Left ventricle myocardium inferior (tissue), 1 donor: ENCODE results near the gene CLIC6. TPM values are rescaled to one million over a fixed set of nuclear protein-coding genes. Genes with fewer than 3 reads are reported as not detected.

ENCODE experiments used
- DNase-seq: peaks from one replicate; pipeline ENCODE4 v3.0.0-alpha.2; 2020
- H3K27ac ChIP-seq: fragments of 200-600 bp; replicated peaks from 2 replicates; pipeline ENCODE4 v1.8.0; 2021
- H3K27me3 ChIP-seq: fragments of 200-600 bp; 2 replicates; pipeline ENCODE4 v1.8.0; 2021; ENCODE audit warnings: low read depth
- H3K36me3 ChIP-seq: fragments of 200-600 bp; 2 replicates; pipeline ENCODE4 v1.8.0; 2021
- H3K4me1 ChIP-seq: fragments of 200-600 bp; 2 replicates; pipeline ENCODE4 v1.8.0; 2021
- H3K4me3 ChIP-seq: fragments of 200-600 bp; 2 replicates; pipeline ENCODE4 v1.8.0; 2021; ENCODE audit warnings: mild to moderate bottlenecking, moderate library complexity
- H3K9me3 ChIP-seq: fragments of 200-600 bp; replicated peaks from 2 replicates; pipeline ENCODE4 v1.8.0; 2021
- intact Hi-C: fragments of 100-400 bp; cut with micrococcal nuclease; formaldehyde crosslinking; loops from one replicate; pipeline ENCODE4 v1.11.0; 2022
- total RNA-seq: library from RNA; stranded (reverse); fragmentation: NEBNext Ultra II Directional; extraction: Animal tissue kit (Norgen Biotek cat#: 25700); gene quantifications from one replicate; pipeline ENCODE4 v1.2.1, GENCODE V29; 2021
- TF ChIP-seq, protein P1 (sequence below): fragments of 200-600 bp; IDR thresholded peaks from 2 replicates; pipeline ENCODE4 v1.8.0; 2021; ENCODE audit warnings: antibody characterized with exemption, mild to moderate bottlenecking, borderline replicate concordance
- donor health status: DM: no; HTN: yes; CAD: no; lungs with severe emphysema.

CLIC6 gene
- total RNA-seq, 1 donor from 2014 or later = 11.2 TPM

DNA sequence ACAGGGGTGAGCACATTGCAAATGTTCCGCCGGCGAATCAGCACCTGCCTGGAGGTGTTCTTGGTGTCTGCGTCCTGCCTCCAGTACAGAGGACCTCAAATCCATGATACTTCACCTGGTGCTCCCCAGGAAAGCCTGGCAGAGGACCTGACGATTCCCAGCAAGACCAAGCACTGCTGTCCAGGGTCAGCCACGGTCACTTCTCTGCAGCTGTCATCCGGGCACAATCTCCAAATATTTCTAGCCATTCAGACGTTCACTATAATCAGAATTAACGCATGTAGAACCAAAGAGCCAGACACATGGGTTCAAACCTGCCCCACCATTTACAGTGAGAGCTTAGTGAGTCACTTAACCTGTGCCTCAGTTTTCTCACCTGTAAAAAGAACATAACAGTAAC is 74.5 kb downstream of the CLIC6 start:
- no peaks in the 10 kb centered on the region for H3K36me3 ChIP-seq
- H3K27ac ChIP-seq = no peak overlapping the region
- no peak overlapping the region for H3K4me3 ChIP-seq
- no peak for DNase-seq
- H3K27me3 ChIP-seq = peaks cover 57% of the 10 kb centered on the region
- TF ChIP-seq, protein P1, sequence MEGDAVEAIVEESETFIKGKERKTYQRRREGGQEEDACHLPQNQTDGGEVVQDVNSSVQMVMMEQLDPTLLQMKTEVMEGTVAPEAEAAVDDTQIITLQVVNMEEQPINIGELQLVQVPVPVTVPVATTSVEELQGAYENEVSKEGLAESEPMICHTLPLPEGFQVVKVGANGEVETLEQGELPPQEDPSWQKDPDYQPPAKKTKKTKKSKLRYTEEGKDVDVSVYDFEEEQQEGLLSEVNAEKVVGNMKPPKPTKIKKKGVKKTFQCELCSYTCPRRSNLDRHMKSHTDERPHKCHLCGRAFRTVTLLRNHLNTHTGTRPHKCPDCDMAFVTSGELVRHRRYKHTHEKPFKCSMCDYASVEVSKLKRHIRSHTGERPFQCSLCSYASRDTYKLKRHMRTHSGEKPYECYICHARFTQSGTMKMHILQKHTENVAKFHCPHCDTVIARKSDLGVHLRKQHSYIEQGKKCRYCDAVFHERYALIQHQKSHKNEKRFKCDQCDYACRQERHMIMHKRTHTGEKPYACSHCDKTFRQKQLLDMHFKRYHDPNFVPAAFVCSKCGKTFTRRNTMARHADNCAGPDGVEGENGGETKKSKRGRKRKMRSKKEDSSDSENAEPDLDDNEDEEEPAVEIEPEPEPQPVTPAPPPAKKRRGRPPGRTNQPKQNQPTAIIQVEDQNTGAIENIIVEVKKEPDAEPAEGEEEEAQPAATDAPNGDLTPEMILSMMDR = no peak
- H3K9me3 ChIP-seq = no peaks in the 10 kb centered on the region
- intact Hi-C loops = no loop called here
- peaks cover 8% of the 10 kb centered on the region for H3K4me1 ChIP-seq

DNA sequence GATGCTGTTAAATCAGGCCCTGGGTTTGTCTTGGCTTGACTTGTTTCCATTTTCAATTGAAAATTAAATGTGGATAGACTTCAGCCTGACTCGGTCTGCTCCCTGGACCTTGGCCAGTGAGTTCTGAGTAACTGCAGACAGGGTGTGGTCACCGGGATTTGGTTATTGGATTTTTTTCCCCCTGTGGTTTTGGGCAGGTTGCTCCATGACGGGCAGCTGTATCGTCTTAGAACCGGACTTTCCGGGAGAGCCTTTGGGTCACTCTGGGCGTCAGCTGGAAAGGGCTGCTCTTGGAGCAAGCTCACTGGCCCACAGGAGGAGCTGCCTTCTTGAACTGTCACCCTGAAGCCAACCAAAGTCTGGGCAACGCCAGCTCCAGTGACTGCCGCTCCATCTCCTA is 75.0 kb downstream of the CLIC6 start:
- Histone ChIP-seq H3K4me3 (no peak overlapping the region), H3K9me3 (no peaks in the 10 kb centered on the region), H3K36me3 (no peaks in the 10 kb centered on the region), H3K4me1 (peaks cover 8% of the 10 kb centered on the region), H3K27ac (no peak overlapping the region), H3K27me3 (peaks cover 51% of the 10 kb centered on the region)
- DNase-seq = no peak
- intact Hi-C loops = no loop called here
- TF ChIP-seq, protein P1 = no peak

DNA sequence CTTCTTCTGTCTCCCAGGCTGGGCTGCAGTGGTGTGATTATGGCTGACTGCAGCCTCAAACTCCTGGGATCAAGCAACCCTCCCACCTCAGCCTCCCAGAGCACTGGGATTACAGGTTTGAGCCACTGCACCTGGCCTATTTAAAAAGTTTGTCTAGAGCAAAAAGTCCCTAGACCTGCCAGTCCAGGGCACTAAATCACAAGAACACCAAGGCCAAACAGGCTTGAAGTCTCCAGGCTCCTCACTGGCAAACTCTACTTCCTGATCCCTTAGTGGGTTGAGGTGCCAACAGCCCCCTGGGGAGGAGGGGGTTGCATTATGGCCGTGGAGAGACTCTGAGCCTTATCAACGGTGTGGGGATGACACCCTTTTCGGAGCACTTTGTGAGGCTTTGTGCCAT is 76.0 kb downstream of the CLIC6 start:
- Histone ChIP-seq H3K4me3 (no peak overlapping the region), H3K27me3 (peaks cover 43% of the 10 kb centered on the region), H3K4me1 (peaks cover 8% of the 10 kb centered on the region), H3K9me3 (no peaks in the 10 kb centered on the region), H3K27ac (no peak overlapping the region), H3K36me3 (no peaks in the 10 kb centered on the region)
- no peak for DNase-seq
- intact Hi-C loops = no loop called here
- TF ChIP-seq, protein P1 = no peak

GRCh38 chr21:34745557-34746255 is 76.9 kb downstream of the CLIC6 start:
- Histone ChIP-seq H3K27ac (peak overlapping the region; percentile 33), H3K27me3 (peaks cover 43% of the 10 kb centered on the region), H3K4me3 (peak overlapping the region; percentile 39), H3K9me3 (no peaks in the 10 kb centered on the region), H3K4me1 (peaks cover 8% of the 10 kb centered on the region), H3K36me3 (no peaks in the 10 kb centered on the region)
- intact Hi-C loops = no loop called here
- DNase-seq = peak; percentile 57
- TF ChIP-seq, protein P1 = peak; percentile 87

DNA sequence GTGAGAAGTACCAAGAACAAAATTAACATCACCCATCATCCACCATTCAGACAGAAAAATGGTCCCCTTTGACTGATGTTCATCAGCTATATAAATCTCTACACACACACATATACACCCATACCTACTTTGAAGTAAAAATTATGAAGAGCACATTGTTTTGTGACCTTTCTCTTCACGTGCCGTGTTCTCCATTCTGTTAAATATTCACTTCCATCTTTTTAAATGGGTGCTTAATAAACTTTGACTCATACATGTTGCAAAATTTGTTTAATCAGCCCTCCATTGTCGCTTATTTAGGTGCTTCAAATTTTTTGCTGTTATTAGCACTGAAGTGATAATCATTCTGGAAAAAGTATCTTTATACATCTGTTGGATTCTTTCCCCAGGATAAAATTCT is 80.1 kb downstream of the CLIC6 start:
- intact Hi-C loops = no loop called here
- Histone ChIP-seq H3K9me3 (no peaks in the 10 kb centered on the region), H3K4me1 (peaks cover 8% of the 10 kb centered on the region), H3K36me3 (no peaks in the 10 kb centered on the region), H3K4me3 (no peak overlapping the region), H3K27ac (no peak overlapping the region), H3K27me3 (peaks cover 41% of the 10 kb centered on the region)
- DNase-seq = no peak
- TF ChIP-seq, protein P1 = no peak
